ACHN (cell line): ENCODE data around the gene ERVV-1.
"Not testable (repeated sequence)": the region's sequence is repeated elsewhere in the genome, so short reads cannot be mapped to it uniquely, and the experiment has no call there.

Experiments
- DNase-seq: peaks from one replicate; pipeline ENCODE4 v3.0.0-alpha.2; 2015
- in situ Hi-C: cut with HindIII; loops from 2 replicates; pipeline ENCODE4 v1.10.0; 2017; ENCODE audit warnings: low sequenced_read_pairs, low pct_ligation_motif_present, low pct_unique_long_range_greater_than_20kb

ERVV-1 gene

DNA sequence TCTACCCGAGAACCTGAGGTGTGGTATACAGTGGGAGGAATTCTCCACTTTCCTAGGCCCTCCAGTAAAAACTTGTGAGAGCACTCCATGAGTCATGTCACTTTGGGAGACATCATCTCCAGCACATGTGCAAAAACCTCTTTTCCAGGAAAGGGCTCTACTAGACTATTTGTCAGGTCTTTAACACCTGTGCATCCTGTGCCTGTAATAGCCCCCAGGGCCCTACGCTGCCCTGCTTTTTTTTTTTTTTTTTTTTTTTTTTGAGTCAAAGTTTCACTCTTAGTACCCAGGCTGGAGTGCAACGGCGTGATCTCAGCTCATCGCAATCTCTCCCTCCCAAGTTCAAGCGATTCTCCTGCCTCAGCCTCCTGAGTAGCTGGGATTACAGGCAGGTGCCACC lies 1.7 kb upstream of the ERVV-1 start:
- no peak for DNase-seq
- in situ Hi-C loops: no loop called here

DNA sequence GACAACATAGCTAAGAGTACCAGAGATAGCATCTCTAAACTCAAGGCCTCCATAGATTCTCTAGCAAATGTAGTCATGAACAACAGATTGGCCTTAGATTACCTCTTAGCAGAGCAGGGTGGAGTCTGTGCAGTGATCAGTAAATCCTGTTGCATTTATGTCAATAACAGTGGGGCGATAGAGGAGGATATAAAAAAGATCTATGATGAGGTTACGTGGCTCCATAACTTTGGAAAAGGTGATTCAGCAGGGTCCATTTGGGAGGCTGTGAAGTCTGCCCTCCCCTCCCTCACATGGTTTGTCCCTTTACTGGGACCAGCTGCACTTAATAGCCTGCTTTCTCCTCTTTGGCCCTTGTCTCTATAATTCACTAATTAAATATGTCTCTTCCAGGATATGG lies 1.4 kb downstream of the ERVV-1 start:
- in situ Hi-C loops: no loop called here
- no peak for DNase-seq

DNA sequence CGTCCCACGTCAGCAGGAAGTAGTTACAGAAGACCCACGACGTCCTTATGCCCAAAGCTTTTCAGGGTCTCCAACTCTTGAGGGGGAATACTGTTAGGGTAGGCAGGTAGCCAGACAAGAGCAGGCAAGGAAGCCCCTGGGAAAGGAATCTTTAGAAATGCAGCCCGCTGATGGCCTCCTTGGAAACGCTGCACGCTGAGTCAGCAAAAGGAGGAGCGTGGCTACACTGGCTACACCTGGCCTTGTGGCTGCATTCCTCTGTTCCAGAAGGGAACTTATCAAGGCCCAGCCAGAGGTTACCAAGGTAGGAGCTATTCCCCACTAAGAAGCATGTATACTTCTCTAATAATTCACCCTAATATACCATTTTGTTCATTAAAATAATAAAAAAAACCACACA lies 2.0 kb downstream of the ERVV-1 start:
- in situ Hi-C loops: no loop called here
- no peak for DNase-seq

DNA sequence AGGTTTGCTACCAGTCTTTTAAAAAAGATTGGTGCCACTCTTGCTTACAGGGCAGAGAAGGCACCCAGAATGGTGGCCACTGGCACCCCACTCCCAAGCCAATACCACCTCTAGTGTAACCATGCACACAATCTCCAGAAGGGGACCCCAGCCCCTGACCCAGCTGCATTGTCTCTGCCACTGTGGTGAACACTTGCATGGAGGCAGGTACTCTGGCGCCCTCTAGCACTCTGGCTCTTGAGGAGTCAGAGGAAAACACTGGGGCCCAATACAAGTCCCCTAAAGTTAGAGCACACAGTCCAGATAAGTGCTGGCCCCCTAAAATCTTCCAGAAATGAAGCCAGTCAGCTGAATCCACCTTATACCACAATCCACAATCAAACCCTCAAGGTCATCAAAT lies 6.0 kb downstream of the ERVV-1 start:
- DNase-seq: no peak
- in situ Hi-C loops: no loop called here

DNA sequence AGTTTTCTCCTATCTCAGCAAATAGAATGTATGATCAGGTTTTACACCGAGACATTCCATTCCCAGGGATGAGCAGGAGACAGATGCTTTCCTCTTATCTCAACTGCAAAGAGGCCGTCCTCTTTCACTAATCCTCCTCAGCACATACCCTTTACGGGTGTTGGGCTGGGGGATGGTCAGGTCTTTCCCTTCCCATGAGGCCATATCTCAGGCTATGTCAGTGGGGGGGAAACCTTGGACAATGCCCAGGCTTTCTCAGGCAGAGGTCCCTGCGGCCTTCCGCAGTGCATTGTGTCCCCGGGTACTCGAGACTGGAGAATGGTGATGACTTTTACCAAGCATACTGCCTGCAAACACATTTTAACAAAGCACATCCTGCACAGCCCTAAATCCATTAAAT lies 14.6 kb downstream of the ERVV-1 start:
- in situ Hi-C loops, DNase-seq: not testable (repeated sequence)

DNA sequence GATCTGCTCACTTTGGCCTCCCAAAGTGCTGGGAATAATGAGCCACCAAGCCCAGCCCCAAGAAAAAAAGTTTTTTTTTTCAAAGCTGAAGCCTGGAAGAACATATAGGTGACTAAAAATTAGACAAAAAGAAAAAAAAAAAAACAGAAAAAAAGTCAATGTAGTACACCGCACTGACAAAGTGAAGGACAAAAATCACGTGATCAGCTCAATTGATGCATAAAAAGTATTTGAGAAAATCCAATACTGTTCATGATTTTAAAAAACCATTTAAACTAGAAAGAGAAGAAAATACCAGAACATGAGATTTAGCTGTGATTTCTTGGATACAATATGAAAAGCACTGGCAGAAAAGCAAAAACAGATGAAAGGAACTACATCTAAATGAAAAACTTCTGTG lies 20.3 kb downstream of the ERVV-1 start:
- no peak for DNase-seq
- in situ Hi-C loops: no loop called here

DNA sequence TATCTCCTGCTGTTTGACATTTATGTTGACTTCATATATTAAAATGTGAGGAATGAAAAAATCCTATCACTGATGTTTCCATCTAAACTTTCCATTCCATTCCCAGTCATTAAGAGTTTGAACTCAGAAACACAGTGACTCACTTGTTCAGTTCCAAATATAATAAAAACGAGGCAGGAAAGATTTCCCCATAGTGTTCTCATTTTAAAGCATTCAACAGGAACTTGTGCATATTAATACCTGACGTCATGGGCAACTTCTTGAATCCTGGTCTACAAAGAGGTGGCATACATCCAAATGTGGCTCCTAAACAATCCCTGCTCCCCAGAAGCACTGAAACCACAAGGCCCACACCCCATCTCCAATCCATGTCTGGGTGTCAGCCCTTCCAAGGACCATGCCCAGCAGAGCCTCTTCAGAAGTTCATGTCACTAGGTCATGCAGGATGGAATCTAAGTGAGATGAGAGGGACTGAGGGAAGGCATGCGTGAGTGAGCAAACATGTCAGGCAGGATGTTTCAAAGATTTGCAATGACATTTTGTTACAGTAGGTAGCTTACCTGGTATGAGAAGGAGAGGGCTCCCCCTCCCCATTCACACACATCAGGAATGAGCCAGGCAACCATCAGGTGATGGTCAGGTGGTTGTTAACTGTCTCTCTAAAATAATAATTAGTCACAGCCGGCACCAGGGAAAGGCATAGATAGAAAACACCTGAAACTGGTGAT lies 21.4 kb downstream of the ERVV-1 start:
- DNase-seq: no peak
- in situ Hi-C loops: no loop called here

DNA sequence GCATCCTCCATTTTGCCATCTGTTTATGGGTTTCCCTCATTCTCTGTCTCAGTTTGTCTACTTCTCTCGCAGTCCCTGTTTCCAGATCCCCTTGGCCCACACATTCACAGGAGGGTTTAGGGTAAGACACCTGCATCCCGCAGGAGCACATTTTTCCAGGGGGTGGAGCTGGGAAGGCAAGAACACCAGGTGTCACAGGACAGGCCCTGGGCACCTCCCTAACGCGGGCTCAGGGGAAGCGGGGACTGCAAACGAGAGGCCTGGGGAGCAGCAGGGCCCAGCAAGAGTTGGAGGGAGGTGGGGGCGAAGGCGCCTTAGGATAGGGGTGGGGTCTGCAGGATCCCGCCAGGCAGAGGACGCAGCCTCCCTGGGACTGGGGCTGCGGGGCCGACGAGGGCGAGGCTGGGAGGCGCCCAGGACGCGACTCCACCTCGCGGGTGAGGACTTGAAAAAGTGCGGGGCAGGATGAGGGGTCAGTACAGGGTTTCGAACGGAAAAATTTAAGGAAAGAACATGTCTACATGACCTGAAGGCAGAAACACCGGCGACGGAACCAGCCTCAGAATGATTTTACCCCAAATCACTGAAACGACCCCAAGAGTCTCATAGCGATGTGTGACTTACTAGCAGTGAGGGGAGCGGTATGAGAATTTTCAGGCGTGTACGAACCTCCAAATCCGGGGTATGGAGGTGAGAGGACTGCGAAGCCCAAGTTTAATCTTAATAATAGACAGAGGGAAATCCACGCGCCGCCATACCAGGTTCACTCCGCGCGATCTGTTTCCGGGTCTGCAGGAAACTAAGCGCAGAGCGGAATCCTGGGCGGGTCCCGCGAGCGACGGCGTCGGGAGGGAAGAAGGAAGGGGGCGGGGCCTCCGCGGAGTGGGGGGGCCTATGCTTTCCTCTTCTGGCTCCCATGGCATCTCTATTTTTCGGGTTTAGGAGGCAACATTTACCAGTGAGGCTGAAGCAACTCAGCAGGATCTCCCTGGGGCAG lies 23.7 kb downstream of the ERVV-1 start:
- in situ Hi-C loops: no loop called here
- DNase-seq: no peak

DNA sequence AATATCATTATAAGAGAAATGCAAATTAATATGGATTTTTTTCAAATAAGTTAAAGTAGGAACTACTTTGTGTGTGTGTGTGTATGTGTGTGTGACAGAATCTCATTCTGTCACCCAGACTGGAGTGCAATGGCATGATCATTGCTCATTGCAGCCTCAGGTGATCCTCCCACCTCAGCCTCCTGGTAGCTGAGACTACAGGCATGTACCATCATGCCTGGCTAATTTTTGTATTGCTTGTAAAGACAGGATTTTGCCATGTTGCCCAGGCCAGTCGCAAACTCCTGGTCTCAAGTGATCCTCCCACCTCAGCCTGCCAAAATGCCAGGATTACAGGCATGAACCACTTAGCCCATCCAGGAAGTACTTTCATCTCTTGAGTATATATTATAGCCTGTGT lies 27.6 kb downstream of the ERVV-1 start:
- DNase-seq: no peak
- in situ Hi-C loops: no loop called here

DNA sequence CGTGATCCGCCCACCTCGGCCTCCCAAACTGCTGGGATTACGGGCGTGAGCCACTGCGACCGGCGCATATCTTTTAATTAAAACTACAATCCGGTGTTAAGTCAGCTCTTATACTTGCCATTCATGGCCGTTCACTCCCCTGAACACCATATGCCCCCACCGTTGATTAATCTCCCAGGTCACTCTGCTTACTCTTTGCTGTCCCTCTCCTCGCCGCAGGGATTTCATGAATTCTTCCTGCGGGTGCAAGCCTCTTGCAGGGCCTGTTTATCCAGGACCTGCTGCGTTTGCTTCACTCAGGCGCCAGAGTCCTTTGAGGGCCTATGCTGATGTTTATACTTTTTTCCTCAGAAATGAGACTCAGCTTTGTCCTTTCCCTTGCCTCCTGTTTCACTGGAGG lies 31.8 kb downstream of the ERVV-1 start:
- in situ Hi-C loops: no loop called here
- no peak for DNase-seq

DNA sequence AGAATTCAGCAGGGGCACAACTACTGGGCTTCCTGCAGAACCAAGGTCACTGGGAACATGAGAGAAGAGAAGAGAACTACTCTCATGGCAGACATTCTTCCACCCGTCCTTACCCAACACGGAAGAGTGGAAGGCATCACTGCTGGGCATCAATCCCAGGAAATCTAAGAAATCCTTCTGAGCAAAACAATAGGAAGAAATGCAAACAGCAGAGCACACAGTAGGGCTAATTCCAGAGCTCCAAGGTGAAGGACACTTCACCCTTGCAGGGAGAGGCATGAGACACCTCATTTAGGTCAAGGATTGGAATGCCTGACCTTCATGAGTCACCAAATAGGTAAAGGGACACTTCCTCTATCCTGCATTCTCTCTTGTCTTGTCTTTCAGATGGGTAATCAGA lies 33.7 kb downstream of the ERVV-1 start:
- no peak for DNase-seq
- in situ Hi-C loops: no loop called here

DNA sequence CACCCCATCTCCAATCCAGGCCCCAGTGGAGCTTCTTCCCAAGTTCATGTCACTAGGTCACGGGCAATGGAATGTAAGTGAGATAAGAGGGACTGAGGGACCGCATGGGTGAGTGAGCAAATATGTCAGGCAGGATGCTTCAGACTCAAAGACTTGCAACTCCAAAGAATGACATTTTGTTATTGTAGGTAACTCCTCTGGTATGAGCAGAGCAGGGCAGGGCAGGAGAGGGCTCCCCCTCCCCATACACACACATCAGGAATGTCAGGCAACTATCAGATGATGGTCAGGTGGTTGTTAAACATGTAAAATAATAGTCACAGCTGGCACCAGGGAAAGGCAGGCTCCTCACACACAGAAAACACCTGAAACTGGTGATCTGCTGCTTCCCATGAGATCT lies 41.4 kb downstream of the ERVV-1 start:
- in situ Hi-C loops: no loop called here
- no peak for DNase-seq

DNA sequence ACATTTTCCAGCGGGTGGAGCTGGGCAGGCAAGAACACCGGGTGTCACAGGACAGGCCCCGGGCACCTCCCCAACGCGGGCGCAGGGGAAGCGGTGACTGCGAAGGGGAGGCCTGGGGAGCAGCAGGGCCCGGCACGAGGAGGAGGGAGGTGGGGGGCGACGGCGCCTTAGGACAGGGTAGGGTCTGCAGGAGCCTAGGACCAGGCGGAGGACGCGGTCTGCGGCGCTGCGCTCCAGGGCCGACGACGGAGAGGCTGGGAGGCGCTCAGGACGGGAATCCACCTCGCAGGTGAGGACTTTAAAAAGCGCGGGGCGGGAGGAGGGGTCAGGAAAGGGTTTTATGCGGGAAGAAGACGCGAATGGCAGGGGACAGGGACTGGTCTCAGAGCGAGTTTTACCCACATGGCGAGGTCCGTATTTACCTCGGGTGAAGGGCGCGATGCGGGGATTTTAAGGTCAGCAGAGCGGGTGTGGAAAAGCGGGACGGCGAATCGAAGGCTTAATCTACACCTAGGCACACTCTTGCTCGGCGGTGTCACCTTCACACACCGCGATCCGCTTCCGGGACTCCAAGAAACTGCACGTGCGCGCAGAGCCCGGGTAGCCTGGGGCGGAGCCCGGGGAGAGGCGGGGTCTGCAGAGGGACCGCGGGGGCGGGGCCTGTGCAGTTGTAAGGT lies 44.3 kb downstream of the ERVV-1 start:
- DNase-seq: no peak
- in situ Hi-C loops: no loop called here
